H9 (cell line): Measurements from ENCODE around the gene RGS6. TPM values are rescaled to one million over a fixed set of nuclear protein-coding genes. Genes with fewer than 3 reads are reported as not detected.

Experiments used
- DNase-seq: peaks from one replicate; pipeline ENCODE4 v3.0.0-alpha.2; 2017
- H2AFZ ChIP-seq: one replicate; pipeline ENCODE4 v1.6.1; 2013; ENCODE audit warnings: mild to moderate bottlenecking, low read length, control low read depth, moderate library complexity
- H2AK5ac ChIP-seq: 2 replicates; pipeline ENCODE4 v1.6.1; 2013; ENCODE audit warnings: low read length, control low read depth, mixed read lengths; ENCODE audit not compliant: insufficient read length
- H2BK120ac ChIP-seq: one replicate; pipeline ENCODE4 v1.6.1; 2013; ENCODE audit warnings: low read depth, mild to moderate bottlenecking, low read length, control low read depth, inconsistent platforms; ENCODE audit not compliant: poor library complexity, severe bottlenecking
- H2BK12ac ChIP-seq: 2 replicates; pipeline ENCODE4 v1.6.1; 2013; ENCODE audit warnings: low read length, control low read depth, mixed read lengths, low read depth; ENCODE audit not compliant: insufficient read length
- H2BK15ac ChIP-seq: 2 replicates; pipeline ENCODE4 v1.6.1; 2013; ENCODE audit warnings: low read depth, low read length, control low read depth
- H2BK20ac ChIP-seq: one replicate; pipeline ENCODE4 v1.6.1; 2013; ENCODE audit warnings: low read depth, mild to moderate bottlenecking, low read length, control low read depth, inconsistent platforms; ENCODE audit not compliant: poor library complexity, severe bottlenecking
- H2BK5ac ChIP-seq: 2 replicates; pipeline ENCODE4 v1.6.1; 2013; ENCODE audit warnings: low read length, control low read depth, mixed read lengths; ENCODE audit not compliant: insufficient read length
- H3K14ac ChIP-seq: 2 replicates; pipeline ENCODE4 v1.6.1; 2013; ENCODE audit warnings: low read length, control low read depth; ENCODE audit not compliant: insufficient read depth
- H3K18ac ChIP-seq: 2 replicates; pipeline ENCODE4 v1.6.1; 2013; ENCODE audit warnings: low read depth, mild to moderate bottlenecking, mixed read lengths, low read length, control low read depth; ENCODE audit not compliant: insufficient read length
- H3K23ac ChIP-seq: 2 replicates; pipeline ENCODE4 v1.6.1; 2013; ENCODE audit warnings: low read length, control low read depth, mixed read lengths, low read depth; ENCODE audit not compliant: insufficient read length
- H3K23me2 ChIP-seq: 2 replicates; pipeline ENCODE4 v1.6.1; 2013; ENCODE audit warnings: low read depth, mild to moderate bottlenecking, mixed read lengths, low read length, control low read depth; ENCODE audit not compliant: insufficient read length, poor library complexity, severe bottlenecking
- H3K27ac ChIP-seq: 2 replicates; pipeline ENCODE4 v1.5.1; 2013; ENCODE audit warnings: low read length, control low read depth, mixed read lengths, low read depth; ENCODE audit not compliant: insufficient read length
- H3K27me3 ChIP-seq: 2 replicates; pipeline ENCODE4 v1.6.1; 2013; ENCODE audit warnings: low read length, control low read depth, inconsistent platforms; ENCODE audit not compliant: insufficient read depth
- H3K4ac ChIP-seq: 2 replicates; pipeline ENCODE4 v1.6.1; 2013; ENCODE audit warnings: low read depth, mild to moderate bottlenecking, control low read depth, inconsistent platforms, low read length, moderate library complexity
- H3K4me1 ChIP-seq: 2 replicates; pipeline ENCODE4 v1.6.1; 2013; ENCODE audit warnings: low read length, control low read depth, inconsistent platforms; ENCODE audit not compliant: insufficient read depth
- H3K4me2 ChIP-seq: 2 replicates; pipeline ENCODE4 v1.6.1; 2013; ENCODE audit warnings: low read length, control low read depth, mixed read lengths; ENCODE audit not compliant: insufficient read length, insufficient read depth
- H3K56ac ChIP-seq: 2 replicates; pipeline ENCODE4 v1.6.1; 2013; ENCODE audit warnings: low read depth, mild to moderate bottlenecking, mixed read lengths, low read length, control low read depth; ENCODE audit not compliant: insufficient read length
- H3K79me1 ChIP-seq: 2 replicates; pipeline ENCODE4 v1.6.1; 2013; ENCODE audit warnings: low read depth, mild to moderate bottlenecking, moderate library complexity, low read length, control low read depth, inconsistent platforms; ENCODE audit not compliant: insufficient read depth, poor library complexity, severe bottlenecking
- H3K79me2 ChIP-seq: 2 replicates; pipeline ENCODE4 v1.6.1; 2013; ENCODE audit warnings: low read length, control low read depth, inconsistent platforms; ENCODE audit not compliant: insufficient read depth
- H3K9ac ChIP-seq: 2 replicates; pipeline ENCODE4 v1.6.1; 2013; ENCODE audit warnings: low read length, control low read depth, mixed read lengths; ENCODE audit not compliant: insufficient read length; ENCODE audit errors: extremely low read depth
- H3K9me3 ChIP-seq: one replicate; pipeline ENCODE4 v1.6.1; 2013; ENCODE audit warnings: low read depth, low read length, inconsistent platforms; ENCODE audit not compliant: control insufficient read depth
- H3T11ph ChIP-seq: one replicate; pipeline ENCODE4 v1.6.1; 2013; ENCODE audit warnings: mild to moderate bottlenecking, low read length, control low read depth, inconsistent platforms
- H4K20me1 ChIP-seq: one replicate; pipeline ENCODE4 v1.6.1; 2013; ENCODE audit not compliant: control insufficient read depth, insufficient read length, insufficient read depth
- H4K5ac ChIP-seq: 2 replicates; pipeline ENCODE4 v1.6.1; 2013; ENCODE audit warnings: low read depth, mild to moderate bottlenecking, mixed read lengths, low read length, control low read depth; ENCODE audit not compliant: insufficient read length
- H4K8ac ChIP-seq: replicated peaks from 2 replicates; pipeline ENCODE4 v1.6.1; 2013; ENCODE audit warnings: low read length, control low read depth, mixed read lengths, low read depth; ENCODE audit not compliant: insufficient read length
- H4K91ac ChIP-seq: 2 replicates; pipeline ENCODE4 v1.6.1; 2013; ENCODE audit warnings: low read depth, mild to moderate bottlenecking, moderate library complexity, mixed read lengths, low read length, control low read depth; ENCODE audit not compliant: insufficient read length
- H3K27ac Mint-ChIP-seq, 3 experiments: 2 replicates in 2 of 3; 3 replicates in 1 of 3; pipeline ENCODE4 v1.8.0; 2020 to 2021; ENCODE audit warnings: mixed read lengths in 3 of 3, mild to moderate bottlenecking in 1 of 3, moderate library complexity in 1 of 3
- H3K27me3 Mint-ChIP-seq: 2 replicates; pipeline ENCODE4 v1.8.0; 2021; ENCODE audit warnings: low read depth, mild to moderate bottlenecking, moderate library complexity, mixed read lengths
- H3K36me3 Mint-ChIP-seq, 3 experiments: 2 replicates in 2 of 3; 3 replicates in 1 of 3; pipeline ENCODE4 v1.8.0; 2020 to 2021; ENCODE audit warnings: low read depth in 3 of 3, mixed read lengths in 3 of 3; ENCODE audit not compliant: insufficient read depth in 1 of 3
- H3K4me1 Mint-ChIP-seq, 2 experiments: 2 replicates each; pipeline ENCODE4 v1.8.0; 2020; ENCODE audit warnings: mixed read lengths in 2 of 2
- H3K4me3 Mint-ChIP-seq, 2 experiments: 2 replicates in 1 of 2; 3 replicates in 1 of 2; pipeline ENCODE4 v1.8.0; 2020 to 2021; ENCODE audit warnings: mild to moderate bottlenecking in 2 of 2, mixed read lengths in 2 of 2, moderate library complexity in 1 of 2
- H3K9me3 Mint-ChIP-seq, 2 experiments: 2 replicates in 1 of 2; 3 replicates in 1 of 2; pipeline ENCODE4 v1.8.0; 2020; ENCODE audit warnings: mild to moderate bottlenecking in 2 of 2, mixed read lengths in 2 of 2, moderate library complexity in 1 of 2
- WGBS: extraction: QIAGEN DNeasy Blood & Tissue Kit; methylation state at CpG from one replicate; pipeline ENCODE4 v1.1.7; 2013; ENCODE audit warnings: missing lambda C conversion rate, low lambda C conversion rate, mixed read lengths; ENCODE audit not compliant: insufficient read length; ENCODE audit errors: extremely low coverage; 5-methylcytosine and 5-hydroxymethylcytosine counted together
- total RNA-seq: library from RNA; stranded (reverse); gene quantifications from 2 replicates; pipeline ENCODE4 v1.2.1, GENCODE V29; 2021
- TF ChIP-seq, protein P1 (sequence below): fragments of 200-600 bp; sonication (generic); conservative IDR thresholded peaks from 3 replicates; pipeline ENCODE4 v1.8.0; 2021; ENCODE audit warnings: antibody characterized with exemption, mild to moderate bottlenecking

The RGS6 gene
- total RNA-seq, 1 experiment from 2014 or later = 3.0 TPM

GRCh38 chr14:72098210-72098609 is 166.0 kb downstream of the RGS6 start:
- H3K4me3 Mint-ChIP-seq = no peak overlapping the region
- H2BK12ac ChIP-seq = no peak overlapping the region
- no peak overlapping the region for H4K91ac ChIP-seq

More at GRCh38 chr14:72098210-72098609, 166.0 kb downstream of the RGS6 start:
- Mint-ChIP-seq H3K27me3 (peaks cover 2% of the 10 kb centered on the region; the same call in 1 of the 2 replicates), H3K9me3 (no peaks in the 10 kb centered on the region), H3K36me3 (no peaks in the 10 kb centered on the region), H3K4me1 (peaks cover 6 to 8% of the 10 kb centered on the region in 2 experiments; a peak in 1 of 4 replicates), H3K27ac (no peak overlapping the region)
- Histone ChIP-seq H3K23me2 (no peaks in the 10 kb centered on the region), H3K79me2 (no peaks in the 10 kb centered on the region), H3K4me2 (no peak overlapping the region), H3K56ac (no peak overlapping the region), H3K4me1 (no peaks in the 10 kb centered on the region), H3K9me3 (no peaks in the 10 kb centered on the region), H3K18ac (no peak overlapping the region), H3K27me3 (no peaks in the 10 kb centered on the region), H2BK20ac (no peak overlapping the region), H2AK5ac (no peak overlapping the region), H3K79me1 (no peaks in the 10 kb centered on the region), H3K4ac (no peak overlapping the region), H2BK15ac (no peak overlapping the region), H3K14ac (no peak overlapping the region), H2BK120ac (no peak overlapping the region), H4K5ac (no peak overlapping the region), H3K23ac (no peak overlapping the region), H4K20me1 (no peaks in the 10 kb centered on the region), H2AFZ (no peak overlapping the region), H3K27ac (no peak overlapping the region), H3T11ph (no peak overlapping the region), H3K9ac (no peak overlapping the region), H2BK5ac (no peak overlapping the region), H4K8ac (no peak overlapping the region)
- TF ChIP-seq, protein P1, sequence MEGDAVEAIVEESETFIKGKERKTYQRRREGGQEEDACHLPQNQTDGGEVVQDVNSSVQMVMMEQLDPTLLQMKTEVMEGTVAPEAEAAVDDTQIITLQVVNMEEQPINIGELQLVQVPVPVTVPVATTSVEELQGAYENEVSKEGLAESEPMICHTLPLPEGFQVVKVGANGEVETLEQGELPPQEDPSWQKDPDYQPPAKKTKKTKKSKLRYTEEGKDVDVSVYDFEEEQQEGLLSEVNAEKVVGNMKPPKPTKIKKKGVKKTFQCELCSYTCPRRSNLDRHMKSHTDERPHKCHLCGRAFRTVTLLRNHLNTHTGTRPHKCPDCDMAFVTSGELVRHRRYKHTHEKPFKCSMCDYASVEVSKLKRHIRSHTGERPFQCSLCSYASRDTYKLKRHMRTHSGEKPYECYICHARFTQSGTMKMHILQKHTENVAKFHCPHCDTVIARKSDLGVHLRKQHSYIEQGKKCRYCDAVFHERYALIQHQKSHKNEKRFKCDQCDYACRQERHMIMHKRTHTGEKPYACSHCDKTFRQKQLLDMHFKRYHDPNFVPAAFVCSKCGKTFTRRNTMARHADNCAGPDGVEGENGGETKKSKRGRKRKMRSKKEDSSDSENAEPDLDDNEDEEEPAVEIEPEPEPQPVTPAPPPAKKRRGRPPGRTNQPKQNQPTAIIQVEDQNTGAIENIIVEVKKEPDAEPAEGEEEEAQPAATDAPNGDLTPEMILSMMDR = no peak
- no peak for DNase-seq
- no CpG with 5 or more reads among the region's 4 CpGs for WGBS
